ENCODE measurements around the gene RYR2.

The RYR2 gene

DNA sequence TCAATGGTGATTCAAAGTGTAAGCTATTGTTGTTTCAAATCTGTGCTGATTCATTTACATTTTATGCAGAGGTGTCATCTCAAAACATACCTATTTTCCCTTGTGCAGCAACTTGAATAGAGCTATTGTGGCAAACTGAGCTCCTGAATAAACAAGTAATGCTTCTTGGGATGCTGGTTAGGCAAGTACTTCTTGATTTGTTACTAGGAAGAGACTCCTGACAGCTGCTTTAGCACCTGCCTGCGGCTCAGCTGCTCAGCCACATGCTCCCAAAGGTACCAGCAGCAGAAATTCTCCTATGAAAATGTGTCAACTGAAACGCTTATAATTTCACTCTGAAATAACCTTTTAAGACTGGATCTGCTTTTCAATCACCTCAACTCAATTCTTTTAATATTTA lies 352.3 kb downstream of the RYR2 start:
- TF ChIP-seq, protein P1, sequence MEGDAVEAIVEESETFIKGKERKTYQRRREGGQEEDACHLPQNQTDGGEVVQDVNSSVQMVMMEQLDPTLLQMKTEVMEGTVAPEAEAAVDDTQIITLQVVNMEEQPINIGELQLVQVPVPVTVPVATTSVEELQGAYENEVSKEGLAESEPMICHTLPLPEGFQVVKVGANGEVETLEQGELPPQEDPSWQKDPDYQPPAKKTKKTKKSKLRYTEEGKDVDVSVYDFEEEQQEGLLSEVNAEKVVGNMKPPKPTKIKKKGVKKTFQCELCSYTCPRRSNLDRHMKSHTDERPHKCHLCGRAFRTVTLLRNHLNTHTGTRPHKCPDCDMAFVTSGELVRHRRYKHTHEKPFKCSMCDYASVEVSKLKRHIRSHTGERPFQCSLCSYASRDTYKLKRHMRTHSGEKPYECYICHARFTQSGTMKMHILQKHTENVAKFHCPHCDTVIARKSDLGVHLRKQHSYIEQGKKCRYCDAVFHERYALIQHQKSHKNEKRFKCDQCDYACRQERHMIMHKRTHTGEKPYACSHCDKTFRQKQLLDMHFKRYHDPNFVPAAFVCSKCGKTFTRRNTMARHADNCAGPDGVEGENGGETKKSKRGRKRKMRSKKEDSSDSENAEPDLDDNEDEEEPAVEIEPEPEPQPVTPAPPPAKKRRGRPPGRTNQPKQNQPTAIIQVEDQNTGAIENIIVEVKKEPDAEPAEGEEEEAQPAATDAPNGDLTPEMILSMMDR (IDR thresholded peaks at IDR 0.05), result no peak
- Mint-ChIP-seq H3K36me3 (ENCODE audit: low read depth) (no peaks in the 10 kb centered on the region), H3K9me3 (peaks cover 12% of the 10 kb centered on the region), H3K4me1 (no peaks in the 10 kb centered on the region), H3K27me3 (ENCODE audit: low read depth, poor library complexity) (peaks cover 2% of the 10 kb centered on the region), H3K4me3 (no peak overlapping the region), H3K27ac (no peak overlapping the region)
- DNase-seq, result no peak

DNA sequence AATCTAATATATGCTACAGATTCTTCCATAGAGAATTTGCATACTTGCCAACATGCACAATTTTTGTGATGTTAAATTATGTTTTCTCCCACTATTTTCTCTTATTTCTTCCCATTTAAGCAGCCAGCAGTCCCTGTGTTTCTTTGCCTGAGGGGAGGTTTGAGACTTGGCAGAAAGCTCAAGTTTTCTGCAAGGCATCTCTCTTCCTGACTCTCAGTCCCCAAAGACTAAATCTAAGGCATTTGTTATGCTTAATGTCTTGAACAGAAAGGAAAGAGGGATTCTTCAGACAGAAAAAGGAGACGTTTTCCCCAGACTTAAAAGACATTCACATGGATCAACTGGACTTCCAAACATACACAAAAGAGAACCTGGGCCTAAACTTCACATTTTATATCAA lies 354.4 kb downstream of the RYR2 start:
- H3K9me3 Mint-ChIP-seq, result peaks cover 24% of the 10 kb centered on the region
- H3K36me3 Mint-ChIP-seq (ENCODE audit: low read depth), result no peaks in the 10 kb centered on the region
- no peak for DNase-seq
- TF ChIP-seq, protein P1 (IDR thresholded peaks at IDR 0.05), result no peak
- H3K27me3 Mint-ChIP-seq (ENCODE audit: low read depth, poor library complexity), result peaks cover 3% of the 10 kb centered on the region
- H3K4me1 Mint-ChIP-seq, result no peaks in the 10 kb centered on the region
- no peak overlapping the region for H3K27ac Mint-ChIP-seq
- H3K4me3 Mint-ChIP-seq, result no peak overlapping the region

DNA sequence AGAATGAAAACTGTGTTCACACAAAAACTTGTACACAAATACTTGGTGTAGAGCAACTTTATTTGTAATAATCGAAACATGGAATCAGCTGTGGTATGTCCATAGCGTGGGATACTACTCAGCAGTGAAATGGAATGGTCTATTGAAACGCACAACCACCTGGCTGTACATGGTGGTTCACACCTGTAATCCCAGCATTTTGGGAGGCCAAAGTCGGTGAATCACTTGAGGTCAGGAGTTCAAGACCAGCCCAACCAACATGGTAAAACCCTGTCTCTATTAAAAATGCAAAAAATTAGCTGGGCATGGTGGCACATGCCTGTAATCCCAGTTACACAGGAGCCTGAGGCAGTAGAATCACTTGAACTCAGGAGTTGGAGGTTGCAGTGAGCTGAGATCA lies 356.8 kb downstream of the RYR2 start:
- TF ChIP-seq, protein P1 (IDR thresholded peaks at IDR 0.05), result no peak
- H3K36me3 Mint-ChIP-seq (ENCODE audit: low read depth), result no peaks in the 10 kb centered on the region
- no peak overlapping the region for H3K4me3 Mint-ChIP-seq
- DNase-seq, result no peak
- peaks cover 3% of the 10 kb centered on the region for H3K27me3 Mint-ChIP-seq (ENCODE audit: low read depth, poor library complexity)
- H3K4me1 Mint-ChIP-seq, result no peaks in the 10 kb centered on the region
- H3K9me3 Mint-ChIP-seq, result peaks cover 37% of the 10 kb centered on the region
- no peak overlapping the region for H3K27ac Mint-ChIP-seq

DNA sequence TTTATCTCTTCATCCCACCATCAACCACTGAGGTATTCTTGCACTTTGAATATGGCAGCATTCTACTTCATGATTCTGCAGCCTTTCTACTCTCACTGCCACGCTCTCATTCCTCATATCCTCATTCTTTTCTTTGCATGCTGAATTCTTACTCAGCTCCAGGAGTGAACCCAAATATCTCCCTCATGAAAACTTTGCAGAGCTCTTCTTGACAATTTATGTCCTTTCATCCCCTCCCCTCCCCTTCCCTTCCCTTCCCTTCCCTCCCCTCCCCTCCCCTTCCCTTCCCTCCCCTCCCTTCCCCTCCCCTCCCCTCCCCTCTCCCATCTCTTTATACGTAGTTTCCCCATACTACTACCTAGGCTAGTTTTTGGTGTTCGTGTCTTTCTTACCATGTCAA lies 363.9 kb downstream of the RYR2 start:
- Mint-ChIP-seq H3K4me1 (no peaks in the 10 kb centered on the region), H3K36me3 (ENCODE audit: low read depth) (no peaks in the 10 kb centered on the region), H3K9me3 (peaks cover 16% of the 10 kb centered on the region), H3K27me3 (ENCODE audit: low read depth, poor library complexity) (no peaks in the 10 kb centered on the region), H3K27ac (no peak overlapping the region), H3K4me3 (no peak overlapping the region)
- no peak for DNase-seq
- TF ChIP-seq, protein P1 (IDR thresholded peaks at IDR 0.05), result no peak

DNA sequence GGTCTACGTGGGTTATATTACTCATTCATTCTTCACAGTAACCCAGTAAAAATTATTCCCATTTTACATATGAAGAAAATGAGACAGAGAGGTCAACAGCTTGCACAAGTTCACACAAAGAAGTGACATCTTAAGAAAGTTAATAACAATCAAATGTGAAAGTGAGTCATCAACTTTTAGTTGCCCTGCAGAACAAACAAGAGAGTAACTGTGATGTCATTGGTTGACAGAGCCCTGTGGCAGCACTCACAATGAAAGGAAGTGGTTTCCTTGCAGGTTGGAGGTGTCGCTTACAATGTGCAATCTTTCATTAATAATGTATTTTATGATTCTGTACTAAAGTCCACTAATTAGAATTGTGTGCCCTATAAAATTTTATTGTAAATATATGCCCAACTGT lies 369.6 kb downstream of the RYR2 start:
- H3K9me3 Mint-ChIP-seq, result no peaks in the 10 kb centered on the region
- H3K27ac Mint-ChIP-seq, result no peak overlapping the region
- DNase-seq, result no peak
- H3K4me3 Mint-ChIP-seq, result no peak overlapping the region
- no peaks in the 10 kb centered on the region for H3K4me1 Mint-ChIP-seq
- no peaks in the 10 kb centered on the region for H3K36me3 Mint-ChIP-seq (ENCODE audit: low read depth)
- peaks cover 3% of the 10 kb centered on the region for H3K27me3 Mint-ChIP-seq (ENCODE audit: low read depth, poor library complexity)
- TF ChIP-seq, protein P1 (IDR thresholded peaks at IDR 0.05), result no peak

DNA sequence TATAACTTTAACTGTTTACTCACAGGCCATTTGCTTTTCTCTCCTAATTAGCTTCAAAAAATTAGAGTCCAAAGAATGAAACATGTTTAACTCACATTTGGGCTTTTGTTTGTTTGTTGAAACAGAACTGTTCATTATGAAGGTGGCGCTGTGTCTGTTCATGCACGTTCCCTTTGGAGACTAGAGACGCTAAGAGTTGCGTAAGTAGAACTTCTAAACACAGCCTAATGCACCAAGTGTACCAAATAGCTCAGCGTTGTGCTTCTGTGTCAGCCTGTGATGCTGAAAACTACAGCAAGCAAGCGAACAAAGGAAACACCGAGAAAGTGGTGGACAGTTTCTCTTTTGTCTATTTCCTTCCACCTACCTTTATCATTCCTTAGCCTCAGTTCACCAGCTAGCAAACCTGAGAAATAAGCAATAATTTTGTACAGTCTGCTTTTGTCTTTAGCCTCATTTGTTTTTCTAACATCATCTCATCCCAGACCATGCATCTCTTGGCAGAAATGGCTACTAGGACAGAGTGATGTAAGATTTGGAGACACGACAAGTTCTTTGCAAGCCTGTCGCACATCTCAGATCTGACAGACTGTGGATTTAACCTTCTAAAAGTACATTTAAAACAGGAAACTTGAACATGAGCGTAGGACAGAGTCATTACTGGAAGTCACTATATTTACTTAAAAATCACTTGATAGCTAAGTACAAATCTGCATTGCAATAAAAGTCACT lies 375.1 kb downstream of the RYR2 start:
- TF ChIP-seq, protein P1 (IDR thresholded peaks at IDR 0.05), result no peak
- H3K4me1 Mint-ChIP-seq, result no peaks in the 10 kb centered on the region
- H3K4me3 Mint-ChIP-seq, result no peak overlapping the region
- no peak for DNase-seq
- no peaks in the 10 kb centered on the region for H3K9me3 Mint-ChIP-seq
- H3K27ac Mint-ChIP-seq, result no peak overlapping the region
- H3K27me3 Mint-ChIP-seq (ENCODE audit: low read depth, poor library complexity), result peaks cover 3% of the 10 kb centered on the region
- H3K36me3 Mint-ChIP-seq (ENCODE audit: low read depth), result no peaks in the 10 kb centered on the region

Measured in nephron progenitor cell (in vitro differentiated cells).